NT2/D1 (cell line): ENCODE results near the gene AGXT.

Experiments
- SUZ12 ChIP-seq: IDR thresholded peaks from 2 replicates; pipeline ENCODE4 v1.6.1; 2011; ENCODE audit not compliant: insufficient read length, insufficient read depth; ENCODE audit errors: extremely low read depth
- YY1 ChIP-seq: IDR thresholded peaks from 2 replicates; pipeline ENCODE4 v1.6.1; 2011; ENCODE audit not compliant: insufficient read length, insufficient read depth
- ZNF274 ChIP-seq: IDR thresholded peaks from 2 replicates; pipeline ENCODE4 v1.6.1; 2011; ENCODE audit warnings: mild to moderate bottlenecking, low read depth, low read length

DNA sequence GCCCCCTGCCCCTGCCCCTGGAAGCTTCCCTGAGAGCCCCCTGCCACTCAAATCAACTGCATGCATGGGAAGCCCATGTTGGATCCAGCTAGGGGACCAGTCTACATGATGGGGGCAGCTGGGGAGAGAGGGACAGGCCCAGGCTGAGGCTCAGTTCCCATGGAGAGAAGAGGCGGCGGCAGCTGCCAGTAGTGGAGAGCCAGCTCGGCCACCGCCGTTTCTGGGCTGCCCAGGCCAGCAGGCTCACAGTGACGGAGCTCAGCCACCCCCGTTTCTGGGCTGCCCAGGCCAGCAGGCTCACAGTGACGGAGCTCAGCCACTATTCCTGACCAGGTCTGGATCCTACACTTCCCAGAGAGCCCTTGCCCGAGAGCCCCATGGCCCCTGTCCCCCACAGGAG, 23.7 kb downstream of the AGXT start:
- TF ChIP-seq YY1 (no peak), ZNF274 (no peak), SUZ12 (no peak)
